Measurements from ENCODE around the gene CEP164.

Gene CEP164

DNA sequence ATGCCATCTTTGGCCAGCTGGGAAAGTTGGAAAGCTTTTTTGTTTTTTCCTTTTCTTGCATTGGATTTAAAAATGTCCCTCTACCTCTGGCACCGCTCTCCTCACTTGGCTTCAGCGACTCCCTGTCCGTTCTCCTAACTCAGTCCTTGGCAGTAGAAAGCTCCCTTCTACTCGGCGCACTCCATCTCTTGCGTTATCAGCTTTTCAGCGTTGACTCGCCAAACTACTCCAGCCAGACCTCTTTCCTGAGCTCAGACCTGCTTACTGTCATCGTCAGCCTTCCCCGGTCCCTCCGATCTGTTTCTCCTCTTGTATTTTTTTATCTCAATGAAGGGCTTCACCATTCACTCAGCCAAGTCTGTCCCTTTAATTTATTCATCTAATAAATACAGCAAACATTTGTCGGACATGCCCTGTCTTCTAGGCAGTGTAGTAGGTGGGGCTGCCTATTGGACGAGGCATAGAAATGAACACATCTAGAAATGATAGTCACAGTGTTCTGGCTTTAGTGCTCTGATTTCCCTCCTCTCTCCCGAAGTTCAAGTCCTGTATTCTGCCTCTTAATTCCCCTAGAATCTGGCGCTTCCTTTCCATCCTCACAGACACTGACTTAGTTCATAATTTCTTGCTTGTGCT, 839 bp downstream of the CEP164 start:
- peaks cover 1% of the 10 kb centered on the region for H3K79me1 ChIP-seq (ENCODE audit: low read depth, low read length)
- peak overlapping the region; percentile 65 to 89 for H3K4me3 ChIP-seq (ENCODE audit: low read length in 2 of 2)
- no peak overlapping the region for H3K27ac ChIP-seq (replicated peaks; ENCODE audit: low read length)
- H4K91ac ChIP-seq (ENCODE audit: low read depth, low read length, poor library complexity), result no peak overlapping the region
- peak overlapping the region; percentile 84 for H3K9ac ChIP-seq (ENCODE audit: low read depth, low read length, poor library complexity)
- H3K4ac ChIP-seq (ENCODE audit: low read length), result no peak overlapping the region
- no peak overlapping the region for H2BK120ac ChIP-seq (ENCODE audit: low read depth, low read length)
- H3K18ac ChIP-seq (ENCODE audit: low read length), result peak overlapping the region; percentile 85
- no peaks in the 10 kb centered on the region for H3K27me3 ChIP-seq (ENCODE audit: control insufficient read depth in 3 of 3, insufficient read depth in 3 of 3, low read depth in 1 of 3, low read length in 3 of 3)
- peaks cover 0 to 3% of the 10 kb centered on the region in 2 donors for H3K4me1 ChIP-seq (ENCODE audit: control insufficient read depth in 2 of 2, insufficient read depth in 1 of 2, low read depth in 1 of 2, low read length in 2 of 2)
- H2BK15ac ChIP-seq (ENCODE audit: low read length), result no peak overlapping the region
- no peak overlapping the region for H2AK5ac ChIP-seq (ENCODE audit: low read depth, low read length)
- no CpG with 5 or more reads among the region's 15 CpGs for WGBS, 2 donors (ENCODE audit: extremely low coverage in 2 of 2, insufficient read length in 2 of 2, insufficient replicate concordance in 1 of 2)
- H2BK12ac ChIP-seq (ENCODE audit: low read length), result no peak overlapping the region
- H2BK5ac ChIP-seq (ENCODE audit: low read length), result peak overlapping the region; percentile 66
- peak overlapping the region; percentile 100 for H2AFZ ChIP-seq (ENCODE audit: low read length)
- H3K23ac ChIP-seq (ENCODE audit: low read depth, low read length, poor library complexity), result peak overlapping the region; percentile 85
- peak overlapping the region; percentile 82 for H4K8ac ChIP-seq (ENCODE audit: low read depth, low read length)
- no peak overlapping the region for H3K14ac ChIP-seq (ENCODE audit: low read length)
- no peaks in the 10 kb centered on the region for H3K36me3 ChIP-seq (replicated peaks in 1 of 2; ENCODE audit: control insufficient read depth in 2 of 2, insufficient read depth in 2 of 2, low read length in 2 of 2)
- DNase-seq (ENCODE audit: low spot score), result no peak
- peak overlapping the region; percentile 76 for H3K4me2 ChIP-seq (ENCODE audit: insufficient read depth, low read length, poor library complexity, severe bottlenecking)
- H3K9me3 ChIP-seq (replicated peaks in 1 of 2; ENCODE audit: control insufficient read depth in 2 of 2, insufficient read depth in 1 of 2, low read depth in 1 of 2, low read length in 2 of 2), result peaks cover 0 to 1% of the 10 kb centered on the region in 2 donors

GRCh38 chr11:117332843-117333242, 5.2 kb downstream of the CEP164 start:
- Histone ChIP-seq H3K14ac (ENCODE audit: low read length) (no peak overlapping the region), H4K91ac (ENCODE audit: low read depth, low read length, poor library complexity) (no peak overlapping the region), H3K27me3 (ENCODE audit: control insufficient read depth in 3 of 3, insufficient read depth in 3 of 3, low read depth in 1 of 3, low read length in 3 of 3) (no peaks in the 10 kb centered on the region), H3K9me3 (replicated peaks in 1 of 2; ENCODE audit: control insufficient read depth in 2 of 2, insufficient read depth in 1 of 2, low read depth in 1 of 2, low read length in 2 of 2) (peaks cover 0 to 1% of the 10 kb centered on the region in 2 donors), H4K8ac (ENCODE audit: low read depth, low read length) (no peak overlapping the region), H2AFZ (ENCODE audit: low read length) (no peak overlapping the region), H3K79me1 (ENCODE audit: low read depth, low read length) (peaks cover 1% of the 10 kb centered on the region), H2BK12ac (ENCODE audit: low read length) (no peak overlapping the region), H2BK120ac (ENCODE audit: low read depth, low read length) (no peak overlapping the region), H3K36me3 (replicated peaks in 1 of 2; ENCODE audit: control insufficient read depth in 2 of 2, insufficient read depth in 2 of 2, low read length in 2 of 2) (peaks cover 3 to 18% of the 10 kb centered on the region in 2 donors), H3K18ac (ENCODE audit: low read length) (no peak overlapping the region), H3K4me2 (ENCODE audit: insufficient read depth, low read length, poor library complexity, severe bottlenecking) (no peak overlapping the region), H3K27ac (replicated peaks; ENCODE audit: low read length) (no peak overlapping the region), H3K4me1 (ENCODE audit: control insufficient read depth in 2 of 2, insufficient read depth in 1 of 2, low read depth in 1 of 2, low read length in 2 of 2) (peaks cover 0 to 13% of the 10 kb centered on the region in 2 donors), H3K4me3 (ENCODE audit: low read length in 2 of 2) (no peak overlapping the region), H2BK15ac (ENCODE audit: low read length) (no peak overlapping the region), H3K9ac (ENCODE audit: low read depth, low read length, poor library complexity) (no peak overlapping the region), H2AK5ac (ENCODE audit: low read depth, low read length) (no peak overlapping the region), H2BK5ac (ENCODE audit: low read length) (no peak overlapping the region), H3K23ac (ENCODE audit: low read depth, low read length, poor library complexity) (no peak overlapping the region), H3K4ac (ENCODE audit: low read length) (no peak overlapping the region)
- WGBS, 2 donors (ENCODE audit: extremely low coverage in 2 of 2, insufficient read length in 2 of 2, insufficient replicate concordance in 1 of 2), result no CpG with 5 or more reads among the region's 2 CpGs
- no peak for DNase-seq (ENCODE audit: low spot score)

DNA sequence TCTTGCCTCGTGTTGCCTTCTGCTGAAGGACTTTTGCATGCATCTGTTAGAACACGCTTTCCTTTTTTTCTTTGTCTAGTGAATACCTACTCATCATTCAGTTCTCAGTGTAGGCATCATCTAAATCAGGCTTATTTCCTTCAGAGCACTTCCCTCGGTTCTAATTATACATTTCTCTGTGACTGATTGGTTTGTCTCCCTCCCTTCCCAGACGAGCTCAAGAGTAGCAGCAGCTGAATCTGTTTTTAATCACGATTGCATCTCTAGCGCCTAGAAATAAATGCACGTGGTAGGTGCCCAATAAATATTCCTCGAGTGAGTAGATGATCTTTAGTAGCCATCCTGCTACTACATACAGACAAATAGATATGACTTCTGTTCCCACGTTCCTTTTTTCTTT, 6.3 kb downstream of the CEP164 start:
- Histone ChIP-seq H3K27ac (replicated peaks; ENCODE audit: low read length) (no peak overlapping the region), H3K4me1 (ENCODE audit: control insufficient read depth in 2 of 2, insufficient read depth in 1 of 2, low read depth in 1 of 2, low read length in 2 of 2) (peaks cover 0 to 11% of the 10 kb centered on the region in 2 donors), H3K9me3 (replicated peaks in 1 of 2; ENCODE audit: control insufficient read depth in 2 of 2, insufficient read depth in 1 of 2, low read depth in 1 of 2, low read length in 2 of 2) (no peaks in the 10 kb centered on the region), H3K9ac (ENCODE audit: low read depth, low read length, poor library complexity) (no peak overlapping the region), H4K91ac (ENCODE audit: low read depth, low read length, poor library complexity) (no peak overlapping the region), H3K14ac (ENCODE audit: low read length) (no peak overlapping the region), H3K4me3 (ENCODE audit: low read length in 2 of 2) (no peak overlapping the region), H2BK120ac (ENCODE audit: low read depth, low read length) (no peak overlapping the region), H3K4ac (ENCODE audit: low read length) (no peak overlapping the region), H3K79me1 (ENCODE audit: low read depth, low read length) (peaks cover 1% of the 10 kb centered on the region), H2BK5ac (ENCODE audit: low read length) (no peak overlapping the region), H2AFZ (ENCODE audit: low read length) (no peak overlapping the region), H3K27me3 (ENCODE audit: control insufficient read depth in 3 of 3, insufficient read depth in 3 of 3, low read depth in 1 of 3, low read length in 3 of 3) (no peaks in the 10 kb centered on the region), H3K36me3 (replicated peaks in 1 of 2; ENCODE audit: control insufficient read depth in 2 of 2, insufficient read depth in 2 of 2, low read length in 2 of 2) (peaks cover 3 to 27% of the 10 kb centered on the region in 2 donors), H3K18ac (ENCODE audit: low read length) (no peak overlapping the region), H4K8ac (ENCODE audit: low read depth, low read length) (no peak overlapping the region), H3K23ac (ENCODE audit: low read depth, low read length, poor library complexity) (no peak overlapping the region), H2BK12ac (ENCODE audit: low read length) (no peak overlapping the region), H2BK15ac (ENCODE audit: low read length) (no peak overlapping the region), H2AK5ac (ENCODE audit: low read depth, low read length) (no peak overlapping the region), H3K4me2 (ENCODE audit: insufficient read depth, low read length, poor library complexity, severe bottlenecking) (no peak overlapping the region)
- DNase-seq (ENCODE audit: low spot score), result no peak
- WGBS, 2 donors (ENCODE audit: extremely low coverage in 2 of 2, insufficient read length in 2 of 2, insufficient replicate concordance in 1 of 2), result no CpG with 5 or more reads among the region's 9 CpGs

- H2BK15ac ChIP-seq (ENCODE audit: low read length), result no peak overlapping the region
- no peak overlapping the region for H2BK12ac ChIP-seq (ENCODE audit: low read length)
- no peak overlapping the region for H2AFZ ChIP-seq (ENCODE audit: low read length)
Measured at GRCh38 chr11:117334896-117335295, 7.2 kb downstream of the CEP164 start.

More at GRCh38 chr11:117334896-117335295, 7.2 kb downstream of the CEP164 start:
- no peak overlapping the region for H2AK5ac ChIP-seq (ENCODE audit: low read depth, low read length)
- H3K4ac ChIP-seq (ENCODE audit: low read length), result no peak overlapping the region
- H2BK5ac ChIP-seq (ENCODE audit: low read length), result no peak overlapping the region
- no peak for DNase-seq (ENCODE audit: low spot score)
- no peaks in the 10 kb centered on the region for H3K9me3 ChIP-seq (replicated peaks in 1 of 2; ENCODE audit: control insufficient read depth in 2 of 2, insufficient read depth in 1 of 2, low read depth in 1 of 2, low read length in 2 of 2)
- no peaks in the 10 kb centered on the region for H3K79me1 ChIP-seq (ENCODE audit: low read depth, low read length)
- H2BK120ac ChIP-seq (ENCODE audit: low read depth, low read length), result no peak overlapping the region
- H3K4me2 ChIP-seq (ENCODE audit: insufficient read depth, low read length, poor library complexity, severe bottlenecking), result no peak overlapping the region
- no peak overlapping the region for H3K4me3 ChIP-seq (ENCODE audit: low read length in 2 of 2)
- H3K4me1 ChIP-seq (ENCODE audit: control insufficient read depth in 2 of 2, insufficient read depth in 1 of 2, low read depth in 1 of 2, low read length in 2 of 2), result peaks cover 0 to 10% of the 10 kb centered on the region in 2 donors
- H4K8ac ChIP-seq (ENCODE audit: low read depth, low read length), result no peak overlapping the region
- H3K9ac ChIP-seq (ENCODE audit: low read depth, low read length, poor library complexity), result no peak overlapping the region
- H3K18ac ChIP-seq (ENCODE audit: low read length), result no peak overlapping the region
- no peaks in the 10 kb centered on the region for H3K27me3 ChIP-seq (ENCODE audit: control insufficient read depth in 3 of 3, insufficient read depth in 3 of 3, low read depth in 1 of 3, low read length in 3 of 3)
- peaks cover 3 to 36% of the 10 kb centered on the region in 2 donors for H3K36me3 ChIP-seq (replicated peaks in 1 of 2; ENCODE audit: control insufficient read depth in 2 of 2, insufficient read depth in 2 of 2, low read length in 2 of 2)
- no CpG with 5 or more reads among the region's 6 CpGs for WGBS, 2 donors (ENCODE audit: extremely low coverage in 2 of 2, insufficient read length in 2 of 2, insufficient replicate concordance in 1 of 2)
- H3K14ac ChIP-seq (ENCODE audit: low read length), result no peak overlapping the region
- no peak overlapping the region for H3K27ac ChIP-seq (replicated peaks; ENCODE audit: low read length)
- H4K91ac ChIP-seq (ENCODE audit: low read depth, low read length, poor library complexity), result no peak overlapping the region
- no peak overlapping the region for H3K23ac ChIP-seq (ENCODE audit: low read depth, low read length, poor library complexity)
